Erythroblast (primary cell): Measurements from ENCODE around the gene ARMC10.

Experiments used
- GATA1 ChIP-seq: IDR thresholded peaks from 2 replicates; pipeline ENCODE4 v1.6.1; 2011; ENCODE audit warnings: low read depth, mild to moderate bottlenecking, control low read depth, low read length, moderate library complexity
- POLR2A ChIP-seq: IDR thresholded peaks from 2 replicates; pipeline ENCODE4 v1.6.1; 2011; ENCODE audit warnings: mild to moderate bottlenecking, low read length

- no peak for TF ChIP-seq POLR2A
- no peak for TF ChIP-seq GATA1
Observed at GRCh38 chr7:103130901-103131624, 56.1 kb downstream of the ARMC10 start.
